ENCODE data around the gene ARMC8. TPM values are rescaled to one million over a fixed set of nuclear protein-coding genes. Genes with fewer than 3 reads are reported as not detected.

Gene ARMC8
- total and polyA plus RNA-seq, 2 of the 8 experiments (the other 6 are each of a cell fraction or from before 2014, with no cell fraction given) = 47.3 to 58.5 TPM

GRCh38 chr3:138213398-138214085, 26.4 kb downstream of the ARMC8 start:
- H3K23me2 ChIP-seq (ENCODE audit: low read depth, low read length) = no peaks in the 10 kb centered on the region
- FAIRE-seq (no peak), DNase-seq (ENCODE audit: low read depth in 1 of 2, low spot score in 2 of 2) (no peak)
- H3K14ac ChIP-seq (ENCODE audit: insufficient read length) = no peak overlapping the region
- no peak overlapping the region for H4K8ac ChIP-seq (ENCODE audit: extremely low read depth, insufficient read depth, low read length)
- H3K79me1 ChIP-seq (ENCODE audit: low read depth, low read length) = no peaks in the 10 kb centered on the region
- no peak overlapping the region for H2BK5ac ChIP-seq (ENCODE audit: low read depth, low read length)
- no peak overlapping the region for H2AFZ ChIP-seq (ENCODE audit: low read length)
- POLR2A ChIA-PET (ENCODE audit: partially characterized antibody) = interaction anchor here (1.0 to 1.6 kb wide), 4 partner anchors 10 to 40 kb away, joined by 3 to 5 read pairs (median 3); no protein-coding TSS in a partner anchor
- no peak overlapping the region for H3K9ac ChIP-seq (replicated peaks in 1 of 4; ENCODE audit: extremely low read depth in 1 of 4, low read depth in 3 of 4, low read length in 3 of 4)
- H4K20me1 ChIP-seq (replicated peaks in 1 of 2; ENCODE audit: control insufficient read depth in 1 of 2, insufficient read depth in 2 of 2, low read length in 2 of 2) = peaks cover 1 to 5% of the 10 kb centered on the region in 2 experiments
- H3K4me3 ChIP-seq (ENCODE audit: extremely low read depth in 1 of 4, insufficient read depth in 2 of 4, low read depth in 3 of 4, low read length in 4 of 4) = no peak overlapping the region
- WGBS, 2 experiments (ENCODE audit: extremely low coverage in 1 of 2, insufficient coverage in 1 of 2, insufficient read length in 1 of 2, insufficient replicate concordance in 2 of 2, low coverage in 1 of 2, low lambda C conversion rate in 2 of 2, missing lambda C conversion rate in 1 of 2) = 92% methylated on average over 7 of the region's 7 CpGs; no CpG with 5 or more reads in 1 of the 2 experiments
- no peak overlapping the region for H3K4me2 ChIP-seq (ENCODE audit: insufficient read depth in 1 of 2, low read depth in 2 of 2, low read length in 2 of 2)
- H3K79me2 ChIP-seq (ENCODE audit: control insufficient read depth in 1 of 2, insufficient read depth in 2 of 2, low read length in 2 of 2) = peaks cover 0 to 66% of the 10 kb centered on the region in 2 experiments; a peak in 2 of 4 replicates
- H3K36me3 ChIP-seq (ENCODE audit: control insufficient read depth in 2 of 4, insufficient read depth in 4 of 4, low read length in 3 of 4) = peaks cover 0 to 8% (median 0%) of the 10 kb centered on the region in 4 experiments; a peak in 1 of 8 replicates
- no peak overlapping the region for H2BK120ac ChIP-seq (replicated peaks; ENCODE audit: low read depth, low read length)
- no peaks in the 10 kb centered on the region for H3K27me3 ChIP-seq (replicated peaks in 1 of 4; ENCODE audit: control insufficient read depth in 3 of 4, extremely low read depth in 1 of 4, insufficient read depth in 3 of 4, low read length in 3 of 4)
- no peak overlapping the region for H4K5ac ChIP-seq (ENCODE audit: insufficient read length, low read depth, low read length)
- no peak overlapping the region for H3K27ac ChIP-seq (ENCODE audit: low read depth, low read length)
- no peak overlapping the region for H3K18ac ChIP-seq (ENCODE audit: extremely low read depth, low read length)
- H2BK20ac ChIP-seq (ENCODE audit: low read length) = no peak overlapping the region
- H4K91ac ChIP-seq (replicated peaks; ENCODE audit: insufficient read length, low read length) = no peak overlapping the region
- H3K56ac ChIP-seq (replicated peaks; ENCODE audit: insufficient read length, low read depth, low read length) = no peak overlapping the region
- H3K9me3 ChIP-seq (ENCODE audit: insufficient read depth in 2 of 2, low read depth in 1 of 2, low read length in 1 of 2) = no peaks in the 10 kb centered on the region
- no peak overlapping the region for H3K4ac ChIP-seq (replicated peaks; ENCODE audit: insufficient read length, low read depth, low read length)
- H2BK12ac ChIP-seq (ENCODE audit: low read depth, low read length) = no peak overlapping the region
- H3K4me1 ChIP-seq (replicated peaks in 1 of 4; ENCODE audit: control insufficient read depth in 3 of 4, insufficient read depth in 4 of 4, low read length in 3 of 4) = peaks cover 0 to 5% (median 2%) of the 10 kb centered on the region in 4 experiments; a peak in 2 of 7 replicates
- CTCF ChIA-PET (ENCODE audit: partially characterized antibody) = interaction anchor here (0.8 to 1.1 kb wide), 2 partner anchors 32 to 75 kb away, joined by 3 to 4 read pairs; no protein-coding TSS in a partner anchor
- H2AK5ac ChIP-seq (ENCODE audit: low read depth, low read length) = no peak overlapping the region
- no peak overlapping the region for H2BK15ac ChIP-seq (ENCODE audit: low read length)
- H3K23ac ChIP-seq (ENCODE audit: insufficient read length) = no peak overlapping the region
- TF ChIP-seq ZNF274 (IDR thresholded peaks at IDR 0.05; ENCODE audit: borderline replicate concordance, extremely low read depth, low read length) = no peak
- no peak for TF ChIP-seq GTF2F1 (IDR thresholded peaks at IDR 0.05; ENCODE audit: borderline replicate concordance, low read depth, low read length)
- TF ChIP-seq USF2 (IDR thresholded peaks at IDR 0.05; ENCODE audit: low read length) = no peak
- no peak for TF ChIP-seq RXRA (IDR thresholded peaks at IDR 0.05; ENCODE audit: insufficient read depth, low read depth, low read length)
- no peak for TF ChIP-seq JUN (IDR thresholded peaks at IDR 0.05; ENCODE audit: low read depth, low read length)
- no peak for TF ChIP-seq CBX5 (IDR thresholded peaks at IDR 0.05; ENCODE audit: low read depth, low read length)
- no peak for TF ChIP-seq EP300 (IDR thresholded peaks at IDR 0.05; ENCODE audit: borderline replicate concordance in 1 of 2, low read depth in 2 of 2, low read length in 2 of 2)
- TF ChIP-seq CTCF (IDR thresholded peaks at IDR 0.05; ENCODE audit: control extremely low read depth in 1 of 3, insufficient read depth in 1 of 3, low read depth in 1 of 3, low read length in 3 of 3) = no peak

All from H1 (cell line).